GM18907 (cell line): Measurements from ENCODE around the gene TRIM39.
"Not testable (repeated sequence)": the region's sequence is repeated elsewhere in the genome, so short reads cannot be mapped to it uniquely, and the experiment has no call there.

Source experiments
- ATAC-seq: cut with Tn5 transposase; IDR thresholded peaks from one replicate; pipeline ENCODE4 v1.9.1; 2021; ENCODE audit warnings: mild to moderate bottlenecking, moderate library complexity; ENCODE audit not compliant: unreplicated experiment

TRIM39 gene

DNA sequence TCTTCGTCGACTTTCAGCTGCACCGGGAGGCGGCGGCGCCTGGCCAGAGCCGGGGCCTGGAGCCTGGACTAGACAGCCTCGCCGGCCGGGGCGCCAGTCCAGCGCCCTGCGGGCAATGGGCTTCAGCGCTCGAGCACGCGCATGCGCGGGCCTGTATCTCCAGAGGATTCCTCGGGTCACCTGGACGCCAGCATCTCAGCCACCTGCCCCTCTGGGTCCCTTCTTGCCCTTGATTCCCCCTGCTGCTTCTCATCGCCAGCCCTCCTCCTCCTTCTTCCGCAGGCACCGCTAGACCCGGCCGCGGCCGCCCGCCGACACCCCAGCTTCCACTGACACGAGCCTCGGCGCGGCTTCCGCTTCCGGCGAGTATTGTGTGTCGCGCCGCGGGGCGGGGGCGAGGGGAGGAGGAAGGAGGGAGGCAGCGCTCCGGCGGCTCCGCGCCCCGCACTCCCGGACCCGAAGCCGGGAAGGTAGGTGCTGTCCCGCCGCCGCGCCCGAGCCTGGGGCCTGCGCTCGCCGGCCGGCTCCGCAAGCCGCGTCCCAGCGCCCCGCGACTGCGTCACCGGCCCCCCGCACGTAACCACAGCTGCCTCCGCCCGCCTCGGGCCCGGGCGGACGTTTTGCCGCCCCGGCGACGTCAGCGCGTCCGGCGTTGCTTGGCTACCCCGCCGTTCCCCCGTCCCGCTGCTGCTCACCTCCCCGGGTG is at the start of gene TRIM39:
TRIM39 (plus strand) TSS at position 402 of the 706 bp plus-strand sequence. CDS start 2,391 bp downstream, outside the sequence.
- peak; percentile 79 for ATAC-seq

DNA sequence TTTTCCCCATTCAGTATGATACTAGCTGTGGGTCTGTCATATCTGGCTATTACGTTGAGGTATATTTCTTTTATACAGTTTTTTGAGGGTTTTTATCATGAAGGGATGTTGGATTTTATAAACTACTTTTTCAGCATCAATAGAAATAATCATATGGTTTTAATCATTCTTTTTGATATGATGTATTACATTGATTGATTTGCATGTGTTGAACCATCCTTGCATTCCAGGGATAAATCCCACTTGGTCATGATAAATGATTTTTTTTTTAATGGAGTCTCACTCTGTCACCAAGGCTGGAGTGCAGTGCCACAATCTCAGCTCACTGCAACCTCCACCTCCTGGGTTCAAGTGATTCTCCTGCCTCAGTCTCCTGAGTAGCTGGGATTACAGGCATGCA is 45.7 kb upstream of the TRIM39 start:
- not testable (repeated sequence) for ATAC-seq

DNA sequence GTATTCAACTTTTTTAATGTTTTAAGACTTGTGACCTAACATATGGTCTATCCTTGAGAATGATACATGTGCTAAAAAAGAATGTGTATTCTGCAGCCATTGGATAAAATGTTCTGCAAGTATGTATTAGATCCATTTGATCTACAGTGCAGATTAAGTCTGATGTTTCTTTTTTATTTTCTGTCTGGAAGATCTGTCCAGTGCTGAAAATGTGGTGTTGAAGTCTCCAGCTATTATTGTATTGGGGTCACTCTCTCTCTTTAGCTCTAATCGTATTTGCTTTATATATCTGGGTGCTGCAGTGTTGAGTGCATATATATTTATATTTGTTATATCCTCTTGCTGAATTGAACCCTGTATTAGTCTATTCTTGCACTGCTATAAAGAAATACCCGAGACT is 44.2 kb upstream of the TRIM39 start:
- ATAC-seq: no peak

DNA sequence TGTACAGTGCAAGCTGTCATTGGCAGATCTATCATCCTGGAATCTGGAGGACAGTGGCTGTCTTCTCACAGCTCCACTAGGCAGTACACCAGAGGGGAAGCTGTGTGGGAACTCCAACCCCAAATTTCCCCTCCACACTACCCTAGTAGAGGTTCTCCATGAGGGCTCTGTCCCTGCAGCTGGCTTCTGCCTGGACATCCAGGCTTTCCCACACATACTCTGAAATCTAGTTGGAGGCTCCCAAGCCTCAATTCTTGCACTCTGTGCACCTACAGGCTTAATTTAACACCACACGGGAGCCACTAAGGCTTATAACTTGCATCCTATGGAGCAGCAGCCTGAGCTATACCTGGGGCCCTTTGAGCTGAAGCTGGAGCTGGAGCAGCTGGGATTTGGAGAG is 43.0 kb upstream of the TRIM39 start:
- no peak for ATAC-seq

DNA sequence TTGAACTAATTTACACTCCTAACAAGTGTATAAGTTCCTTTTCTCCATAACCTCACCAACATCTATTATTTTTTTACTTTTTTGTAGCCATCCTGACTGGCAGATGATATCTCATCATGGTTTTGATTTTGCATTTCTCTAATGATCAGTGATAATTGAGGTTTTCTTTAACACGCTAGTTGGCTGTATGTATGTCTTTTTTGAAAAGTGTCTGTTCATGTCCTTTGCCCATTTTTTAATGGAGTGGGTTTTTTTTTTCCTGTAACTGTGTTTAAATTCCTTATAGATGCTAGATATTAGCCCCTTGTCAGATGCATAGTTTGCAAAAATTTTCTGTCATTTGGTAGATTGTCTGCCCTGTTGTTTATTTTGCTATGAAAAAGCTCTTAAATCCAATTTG is 39.6 kb upstream of the TRIM39 start:
- ATAC-seq: no peak

DNA sequence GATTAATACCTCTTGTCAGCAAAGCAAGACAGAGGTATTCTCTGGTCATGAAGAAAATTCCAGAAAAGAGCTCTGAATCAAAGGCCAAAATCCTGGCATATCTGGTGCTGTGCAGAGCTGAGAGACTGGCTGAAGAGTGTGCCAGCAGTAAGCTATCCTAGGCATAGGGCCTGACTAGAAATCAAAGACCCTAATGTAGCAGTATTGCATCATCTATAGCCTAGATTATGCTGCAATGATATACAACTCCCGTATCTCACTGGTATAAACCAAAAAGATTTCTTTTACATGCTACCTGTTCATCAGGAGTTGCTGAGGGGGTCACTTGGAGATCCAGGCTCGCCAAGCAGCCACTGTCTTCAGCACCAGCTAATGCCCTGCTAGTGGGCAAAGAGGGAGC is 30.9 kb upstream of the TRIM39 start:
- ATAC-seq: no peak

DNA sequence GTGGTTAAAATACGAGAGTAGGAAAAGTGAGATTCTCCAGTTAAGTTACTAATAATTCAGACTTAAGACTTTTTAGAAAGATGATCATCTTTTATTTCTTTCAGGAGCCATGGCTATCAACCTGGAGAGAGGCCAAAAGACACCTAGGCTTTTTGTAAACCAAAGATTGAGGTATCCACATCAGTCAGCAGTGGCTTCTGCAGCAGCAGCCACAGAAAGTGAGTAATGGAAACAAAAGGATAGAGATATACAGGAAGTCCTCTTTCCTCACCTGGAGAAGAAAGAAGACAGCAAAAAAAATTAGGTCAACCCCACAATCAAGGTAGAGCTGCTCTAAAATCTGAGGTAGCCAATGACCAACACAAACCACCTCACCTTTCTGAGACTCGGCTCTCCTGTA is 22.7 kb upstream of the TRIM39 start:
- no peak for ATAC-seq

DNA sequence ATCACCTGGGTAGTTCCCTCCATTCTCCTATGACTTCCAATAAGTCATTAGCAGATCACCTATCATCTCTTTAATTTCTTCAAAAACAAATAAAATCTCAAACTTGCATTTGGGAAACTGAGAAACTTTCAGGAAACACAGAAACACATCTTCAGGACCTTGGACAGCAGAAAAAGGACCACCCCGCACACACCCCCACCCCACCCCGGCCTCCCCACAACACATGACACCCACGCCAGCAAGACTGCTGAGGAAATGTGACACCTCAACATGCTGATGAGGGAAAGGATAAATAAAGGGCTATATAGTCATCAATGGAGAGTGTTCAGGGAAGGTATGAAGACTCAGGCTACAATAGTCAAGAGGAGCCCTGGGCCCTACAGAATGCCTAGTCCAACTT is 15.6 kb upstream of the TRIM39 start:
- ATAC-seq: no peak

DNA sequence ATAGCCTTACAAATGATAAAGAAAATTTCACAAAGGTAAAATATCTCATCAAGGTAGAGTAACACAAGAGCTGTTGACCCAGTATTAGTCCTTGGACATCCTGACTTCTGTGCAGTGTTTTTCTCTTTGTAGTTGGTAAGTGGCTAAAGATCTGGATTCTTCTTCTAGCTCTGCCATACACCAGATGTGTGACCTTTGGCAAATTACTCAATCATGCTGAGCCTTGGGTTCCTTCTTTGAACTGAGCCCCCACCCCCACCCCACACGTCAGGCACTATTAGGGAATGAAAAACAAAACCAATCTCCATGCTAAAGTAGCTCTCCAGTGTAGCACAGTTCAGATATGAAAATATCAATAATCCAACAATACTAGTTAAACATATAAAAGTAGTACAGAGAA is 15.1 kb upstream of the TRIM39 start:
- ATAC-seq: no peak

DNA sequence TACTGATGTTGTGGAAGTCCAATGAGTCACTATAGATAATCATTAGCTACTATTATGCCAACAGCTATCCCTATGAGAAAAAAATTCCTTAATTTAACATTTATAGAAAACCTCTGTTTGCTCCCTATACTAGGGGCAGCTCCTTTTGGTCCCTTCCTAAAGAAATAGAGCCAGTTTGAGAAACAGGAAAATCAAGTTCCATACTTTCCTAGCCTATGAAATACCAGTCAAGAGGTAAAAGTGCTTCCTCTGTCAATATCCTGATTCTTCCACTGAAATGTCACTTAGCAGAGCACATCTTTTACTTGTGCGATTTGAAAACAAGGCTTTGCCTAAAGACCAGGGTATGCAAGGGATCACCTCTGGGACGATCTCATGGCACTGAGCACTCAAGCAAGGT is 14.5 kb upstream of the TRIM39 start:
- ATAC-seq: no peak

DNA sequence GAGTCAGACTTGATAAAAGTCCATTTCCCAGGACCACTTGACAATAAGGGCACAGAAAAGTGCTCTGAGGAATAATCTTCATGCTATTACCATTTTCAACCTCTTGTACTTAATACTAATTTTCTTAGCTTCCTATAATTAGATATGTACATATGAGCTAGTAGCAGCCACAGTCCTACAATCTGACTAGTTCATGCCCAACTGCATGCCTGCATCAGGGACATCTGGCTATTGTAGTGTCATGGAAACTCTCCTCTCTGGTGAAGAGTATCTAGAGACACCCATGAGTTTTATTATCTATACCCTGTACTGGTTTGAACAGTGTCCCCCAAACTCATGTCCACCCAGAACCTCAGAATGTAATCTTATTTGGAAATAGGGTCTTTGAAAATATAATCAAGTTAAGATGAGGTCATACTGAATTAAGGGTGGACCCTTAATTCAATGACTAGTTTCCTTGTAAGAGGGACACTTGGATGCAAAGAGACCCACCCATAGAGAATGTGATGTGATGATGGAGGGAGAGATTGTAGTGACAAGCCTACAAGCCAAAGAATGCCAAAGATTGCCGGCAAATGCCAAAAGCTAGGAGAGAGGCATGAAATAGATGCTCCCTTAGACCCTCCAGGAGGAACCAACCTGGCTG is 13.9 kb upstream of the TRIM39 start:
- ATAC-seq: no peak

DNA sequence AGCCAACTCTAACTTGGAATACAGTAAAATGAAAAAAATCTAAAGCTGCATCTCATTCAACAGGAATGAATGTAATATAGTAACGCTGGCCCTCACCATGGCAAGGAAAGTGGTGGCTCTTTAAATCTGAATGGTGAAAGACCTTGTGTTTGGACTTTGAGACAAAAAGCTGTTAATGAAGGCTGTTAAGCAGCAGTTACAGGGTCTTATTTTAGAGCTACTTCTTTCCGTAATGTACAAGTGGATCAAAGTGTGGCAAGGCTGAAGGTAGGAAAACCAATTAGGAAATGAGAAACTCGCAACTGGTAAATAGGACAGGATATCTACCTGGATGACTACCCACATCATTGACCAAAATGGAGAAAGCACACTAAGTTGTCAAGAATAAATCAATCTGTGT is 11.6 kb upstream of the TRIM39 start:
- ATAC-seq: no peak

DNA sequence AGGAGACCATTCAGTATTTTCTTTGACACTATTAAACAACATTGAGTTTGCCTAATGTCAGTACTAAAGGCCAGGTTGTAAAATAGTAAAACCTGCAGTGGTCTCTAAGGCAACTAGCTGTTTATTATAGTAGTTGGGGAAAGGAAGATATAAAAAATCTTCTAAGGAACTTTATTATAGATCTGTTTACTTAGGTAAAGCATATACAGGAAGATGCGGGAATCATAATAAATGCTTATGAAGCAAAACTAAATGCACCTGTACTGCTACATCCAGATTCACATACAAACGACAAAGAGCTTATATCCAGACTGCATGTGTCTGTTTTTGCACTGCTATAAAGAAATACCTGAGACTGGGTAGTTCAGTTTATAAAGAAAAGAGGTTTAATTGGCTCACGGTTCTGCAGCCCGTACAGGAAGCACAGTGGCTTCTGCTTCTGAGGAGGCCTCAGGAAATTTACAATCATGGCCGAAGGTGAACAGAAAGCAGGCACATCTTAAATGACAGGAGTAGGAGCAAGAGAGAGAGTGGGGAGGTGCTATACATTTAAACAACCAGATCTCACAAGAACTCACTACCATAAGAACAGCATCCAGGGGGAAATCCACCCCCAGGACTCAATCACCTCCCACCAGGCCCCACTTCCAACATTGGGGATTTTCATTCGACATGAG is 8.7 kb upstream of the TRIM39 start:
- ATAC-seq: no peak

DNA sequence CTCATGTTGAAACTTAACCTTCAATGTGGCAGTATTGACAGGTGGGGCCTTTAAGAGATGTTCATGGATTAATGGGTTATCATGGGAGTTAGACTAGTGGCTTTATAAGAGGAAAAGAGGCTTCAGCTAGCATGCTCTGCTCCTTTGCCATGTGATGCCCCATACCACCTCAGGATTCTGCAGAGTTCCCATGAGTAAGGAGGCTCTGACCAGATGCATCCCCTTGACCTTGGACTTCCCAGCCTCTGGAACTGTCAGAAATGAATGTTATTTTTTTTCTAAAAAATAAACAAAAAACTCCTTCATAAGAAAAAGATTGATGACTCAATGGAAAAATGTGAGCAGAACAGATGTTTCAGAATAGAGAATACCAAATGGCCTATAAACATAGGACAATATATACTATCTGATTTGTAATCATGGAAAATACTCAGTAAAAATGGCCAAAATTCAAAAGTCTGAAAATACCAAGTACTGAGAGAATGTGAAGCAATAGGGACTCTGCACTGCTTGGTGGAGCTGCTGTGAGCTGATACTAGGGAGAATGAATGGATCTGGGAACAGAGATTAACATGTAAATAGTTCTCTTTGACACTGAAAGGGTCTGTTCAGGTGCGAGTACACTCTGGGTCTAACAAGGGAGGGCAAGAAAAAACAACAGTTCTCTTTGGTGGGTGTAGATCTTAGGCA is 7.4 kb upstream of the TRIM39 start:
- ATAC-seq: no peak

DNA sequence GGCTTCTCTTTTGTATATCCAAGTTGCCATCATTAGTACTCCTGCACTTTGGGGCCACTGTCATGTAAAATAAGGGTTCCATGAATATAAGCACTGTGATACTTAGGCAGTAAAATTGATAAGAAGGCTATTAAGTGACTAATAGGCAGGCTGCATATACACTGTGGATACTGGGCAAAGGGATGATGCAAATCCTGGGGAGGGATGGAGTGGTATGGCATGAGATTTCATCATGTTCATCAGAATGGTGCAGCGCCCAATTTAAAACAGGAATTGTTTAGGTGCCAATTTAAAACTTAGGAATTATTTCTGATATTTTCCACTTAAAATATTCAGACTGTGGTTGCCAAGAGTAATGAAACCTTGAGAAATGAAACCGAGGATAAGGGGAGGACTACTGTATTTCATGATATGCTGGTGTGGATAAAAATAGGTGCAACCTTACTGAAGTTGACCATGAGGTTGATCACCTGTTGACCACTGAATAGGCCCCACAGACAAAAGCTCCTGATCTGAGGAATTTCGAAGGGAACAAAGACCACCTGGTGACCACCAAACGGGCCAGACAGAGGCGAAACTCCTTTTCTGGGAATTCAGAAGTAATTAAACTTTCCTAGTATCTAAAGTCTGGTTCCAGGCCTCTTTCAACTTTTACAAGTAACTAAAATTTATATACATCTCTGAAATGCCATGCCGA is 4.9 kb upstream of the TRIM39 start:
- no peak for ATAC-seq

DNA sequence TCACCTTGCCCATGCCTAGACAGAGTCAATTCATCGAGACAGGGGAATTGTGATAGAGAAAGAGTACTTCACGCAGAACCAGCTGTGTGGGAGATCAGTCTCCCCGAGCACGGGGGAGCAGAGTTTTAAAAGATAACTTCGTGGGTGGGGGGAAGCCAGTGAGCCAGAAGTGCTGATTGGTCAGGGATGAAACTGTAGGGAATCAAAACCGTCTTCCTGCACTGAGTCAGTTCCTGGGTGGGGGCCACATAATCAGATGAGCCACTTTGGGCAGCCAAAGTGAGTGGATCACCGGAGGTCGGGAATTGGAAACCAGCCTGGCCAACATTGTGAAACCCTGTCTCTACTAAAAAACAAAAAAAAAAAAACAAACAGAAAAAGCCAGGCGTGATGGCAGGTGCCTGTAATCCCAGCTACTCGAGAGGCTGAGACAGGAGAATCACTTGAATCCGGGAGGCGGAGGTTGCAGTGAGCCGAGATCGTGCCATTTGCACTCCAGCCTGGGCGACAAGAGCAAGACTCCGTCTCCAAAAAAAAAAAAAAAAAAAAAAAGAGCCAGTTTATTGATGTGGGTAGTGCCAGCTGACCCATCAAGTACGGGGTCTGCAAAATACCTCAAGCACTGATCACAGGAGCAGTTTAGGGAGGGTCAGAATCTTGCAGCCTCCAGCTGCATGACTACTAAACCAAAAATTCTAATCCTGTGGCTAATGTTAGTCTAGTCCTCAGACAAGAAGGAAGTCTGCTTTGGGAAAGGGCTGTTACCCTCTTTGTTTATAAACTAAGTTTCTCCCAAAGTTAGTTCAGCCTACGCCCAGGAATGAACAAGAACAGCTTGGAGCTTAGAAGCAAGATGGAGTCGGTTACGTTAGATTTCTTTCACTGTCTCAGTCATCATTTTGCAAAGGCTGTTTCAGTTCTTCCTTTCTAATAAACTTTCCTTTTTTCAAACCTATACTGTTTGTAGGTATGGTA is 3.9 kb upstream of the TRIM39 start:
- no peak for ATAC-seq

DNA sequence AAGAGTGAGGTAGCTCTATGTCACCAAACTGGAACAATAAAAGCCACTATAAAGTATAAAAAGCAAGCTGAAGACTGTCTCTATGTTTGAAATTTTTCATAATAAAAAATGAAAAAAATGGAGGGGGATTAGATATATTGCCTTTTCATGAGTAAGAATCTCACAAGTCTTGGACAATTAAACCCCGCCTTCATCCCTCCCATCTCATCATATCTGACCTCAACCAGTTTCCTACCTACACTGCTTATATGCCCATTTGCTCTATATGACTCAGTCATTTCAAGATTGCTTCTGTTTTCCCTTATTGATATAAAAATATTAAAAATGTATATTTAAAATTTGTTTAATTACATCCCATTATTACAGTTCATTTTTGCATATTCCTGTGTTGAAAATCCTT is 2.9 kb upstream of the TRIM39 start:
- ATAC-seq: no peak

DNA sequence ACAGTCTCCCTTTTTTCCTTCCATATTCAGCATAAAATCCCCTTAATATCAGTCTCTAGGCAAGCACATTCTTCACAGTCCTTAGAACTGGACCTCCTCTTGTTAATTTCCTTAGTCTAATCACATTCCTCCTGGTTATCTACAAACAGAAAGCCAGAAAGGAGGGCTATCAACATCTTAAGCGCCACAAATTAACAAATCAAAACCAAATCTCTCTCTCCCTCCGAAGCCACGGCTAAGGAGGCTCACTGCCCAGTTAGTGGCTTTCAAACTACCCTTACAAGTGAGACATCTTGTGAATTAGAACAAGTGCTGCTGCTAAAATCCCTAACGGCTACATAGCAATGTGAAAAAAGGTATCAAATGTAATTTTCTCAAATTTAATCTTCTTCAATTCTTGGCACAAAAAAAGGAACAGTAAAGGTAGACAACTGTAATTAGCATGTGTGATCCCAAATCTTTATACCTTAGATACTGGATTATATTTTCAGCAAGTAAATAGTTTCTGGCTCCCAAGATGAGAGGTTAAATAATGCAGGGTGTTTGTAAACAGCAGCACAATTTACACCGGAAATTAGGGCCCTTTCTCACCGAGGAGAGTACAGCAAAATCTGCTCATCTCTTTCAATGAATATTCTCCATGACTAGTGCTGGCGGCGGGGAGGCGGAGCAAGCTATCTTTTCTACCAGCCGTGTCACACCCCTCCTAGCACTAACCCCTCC is 1.4 kb upstream of the TRIM39 start:
- peak; percentile 40 for ATAC-seq

DNA sequence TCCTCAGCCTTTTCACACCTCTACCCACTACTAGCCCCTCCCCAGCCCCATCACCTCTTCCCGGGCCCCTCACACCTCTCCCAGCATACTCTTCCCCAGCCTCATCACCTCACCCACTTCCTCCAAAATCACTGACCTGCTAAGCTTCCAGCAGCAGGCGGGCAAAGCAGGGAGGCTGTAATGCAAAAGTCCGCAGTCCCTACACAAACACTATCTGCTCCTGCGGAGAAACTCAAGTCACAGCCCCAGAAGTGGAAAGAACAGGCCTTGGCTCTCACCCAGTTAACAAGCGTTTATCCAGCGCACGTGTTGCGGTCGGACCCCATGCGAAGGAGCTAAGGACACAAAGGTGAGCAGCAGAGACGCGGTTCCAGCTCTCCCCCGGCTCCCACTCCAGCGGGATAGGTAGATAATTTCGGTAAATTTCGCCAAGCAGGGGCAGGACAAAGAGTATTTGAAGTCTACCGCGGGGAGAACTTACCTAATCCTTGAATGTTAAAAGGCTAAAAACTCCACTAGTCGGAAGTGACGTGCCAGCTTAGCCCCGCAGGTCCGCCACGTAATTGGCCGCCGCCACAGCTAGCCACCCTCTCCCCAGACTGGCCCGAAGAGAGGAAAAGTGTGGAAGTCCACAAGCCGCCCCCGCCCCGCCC is 728 bp upstream of the TRIM39 start:
- peak; percentile 46 for ATAC-seq
